Thyroid gland (tissue), 4 donors: Measurements from ENCODE around the gene ACAA2. TPM values are rescaled to one million over a fixed set of nuclear protein-coding genes. Genes with fewer than 3 reads are reported as not detected.

Experiments
- DNase-seq, 2 donors: peaks; one replicate each; pipeline ENCODE4 v3.0.0-alpha.2; 2019
- H3K27ac ChIP-seq, 3 donors: fragments of 200-600 bp; sonication (generic); 1 replicate in 2 of 3; 2 replicates in 1 of 3; pipeline ENCODE4 v1.5.1; 2016 to 2019; ENCODE audit warnings: mild to moderate bottlenecking in 1 of 3, moderate library complexity in 1 of 3
- H3K27me3 ChIP-seq: fragments of 200-600 bp; sonication (generic); one replicate; pipeline ENCODE4 v1.5.1; 2019
- H3K36me3 ChIP-seq, 2 donors: fragments of 200-600 bp; sonication (generic); one replicate each; pipeline ENCODE4 v1.5.1; 2016 to 2019
- H3K4me1 ChIP-seq, 2 donors: fragments of 200-600 bp; sonication (generic); one replicate each; pipeline ENCODE4 v1.5.1; 2017 to 2019
- H3K4me3 ChIP-seq, 3 donors: fragments of 200-600 bp; sonication (generic); replicated peaks in 1 of 3; 1 replicate in 2 of 3; 2 replicates in 1 of 3; pipeline ENCODE4 v1.5.1; 2016; ENCODE audit warnings: mild to moderate bottlenecking in 1 of 3
- H3K9me3 ChIP-seq: fragments of 200-600 bp; sonication (generic); one replicate; pipeline ENCODE4 v1.5.1; 2017
- CTCF ChIP-seq, 6 experiments: fragments of 200-600 bp in 3 of 6; fragments of 450-650 bp in 3 of 6; sonication (generic) in 3 of 6; IDR thresholded peaks; one replicate each; pipeline ENCODE4 v1.5.1; 2016 to 2019; ENCODE audit warnings: antibody characterized with exemption in 6 of 6, mild to moderate bottlenecking in 2 of 6, inconsistent platforms in 1 of 6, moderate library complexity in 1 of 6
- POLR2A ChIP-seq, 2 donors: fragments of 450-650 bp; IDR thresholded peaks; one replicate each; pipeline ENCODE4 v1.6.1; 2017; ENCODE audit warnings: antibody characterized with exemption in 2 of 2, mild to moderate bottlenecking in 2 of 2, moderate library complexity in 1 of 2
- WGBS, 2 donors: methylation state at CpG; one replicate each; pipeline ENCODE4 v1.1.5; 2017; 5-methylcytosine and 5-hydroxymethylcytosine counted together
- intact Hi-C: fragments of 100-400 bp; cut with DNase I; formaldehyde crosslinking; loops from one replicate; pipeline ENCODE4 v1.15.1; 2023
- total RNA-seq, 4 donors: library from RNA; depleted of rRNA; stranded (reverse); fragments of >200 nt; gene quantifications; one replicate each; pipeline ENCODE4 v1.2.3, GENCODE V29; 2016

The ACAA2 gene
- total RNA-seq, 4 donors from 2014 or later, result 50.8 to 157 (median 108) TPM

- no peaks in the 10 kb centered on the region for H3K36me3 ChIP-seq
- H3K4me3 ChIP-seq, result no peak overlapping the region
- H3K27ac ChIP-seq, result peak overlapping the region in 1 of 3 donors; percentile 25
- no peaks in the 10 kb centered on the region for H3K27me3 ChIP-seq
- no peaks in the 10 kb centered on the region for H3K9me3 ChIP-seq
- whole genome bisulfite sequencing, 2 donors, result 56 to 57% methylated on average over 6 of the region's 6 CpGs
- TF ChIP-seq POLR2A (IDR thresholded peaks at IDR 0.05), result no peak
- peak in 1 of 6 experiments; percentile 11 for TF ChIP-seq CTCF (IDR thresholded peaks at IDR 0.05)
- H3K4me1 ChIP-seq, result peaks cover 0 to 5% of the 10 kb centered on the region in 2 donors
- no peak for DNase-seq
- intact Hi-C loops, result loop anchor here (5.0 to 10.0 kb wide), 3 partner anchors 74 to 347 kb away; partner anchors contain the start of gene LIPG
These were observed 45.7 kb upstream of the ACAA2 start for GRCh38 chr18:49859021-49859359.

GRCh38 chr18:49858309-49859020 lies 45.1 kb upstream of the ACAA2 start:
- DNase-seq, result peak; percentile 74 to 82
- Histone ChIP-seq H3K9me3 (no peaks in the 10 kb centered on the region), H3K4me3 (no peak overlapping the region), H3K27ac (peak overlapping the region in 1 of 3 donors; percentile 27), H3K4me1 (peaks cover 0 to 5% of the 10 kb centered on the region in 2 donors), H3K36me3 (no peaks in the 10 kb centered on the region), H3K27me3 (no peaks in the 10 kb centered on the region)
- 54 to 57% methylated on average over 9 to 11 of the region's 11 CpGs for WGBS, 2 donors
- TF ChIP-seq POLR2A (IDR thresholded peaks at IDR 0.05), result no peak
- peak; percentile 79 to 92 (median 88) for TF ChIP-seq CTCF (IDR thresholded peaks at IDR 0.05)
- intact Hi-C loops, result loop anchor here (5.0 to 10.0 kb wide), 3 partner anchors 74 to 346 kb away; partner anchors contain the start of gene LIPG

GRCh38 chr18:49857708-49858107 lies 44.4 kb upstream of the ACAA2 start:
- 71 to 96% methylated on average over 2 to 3 of the region's 3 CpGs for WGBS, 2 donors
- Histone ChIP-seq H3K36me3 (no peaks in the 10 kb centered on the region), H3K9me3 (no peaks in the 10 kb centered on the region), H3K27ac (no peak overlapping the region), H3K27me3 (no peaks in the 10 kb centered on the region), H3K4me1 (peaks cover 0 to 5% of the 10 kb centered on the region in 2 donors), H3K4me3 (no peak overlapping the region)
- no peak for TF ChIP-seq POLR2A (IDR thresholded peaks at IDR 0.05)
- TF ChIP-seq CTCF (IDR thresholded peaks at IDR 0.05), result no peak
- intact Hi-C loops, result loop anchor here (5.0 to 10.0 kb wide), 3 partner anchors 73 to 345 kb away; partner anchors contain the start of gene LIPG
- DNase-seq, result no peak

GRCh38 chr18:49856496-49856895 lies 43.2 kb upstream of the ACAA2 start:
- Histone ChIP-seq H3K36me3 (no peaks in the 10 kb centered on the region), H3K4me1 (peaks cover 0 to 5% of the 10 kb centered on the region in 2 donors), H3K27ac (no peak overlapping the region), H3K27me3 (no peaks in the 10 kb centered on the region), H3K4me3 (no peak overlapping the region), H3K9me3 (no peaks in the 10 kb centered on the region)
- no peak for DNase-seq
- intact Hi-C loops, result loop anchor here (5.0 to 10.0 kb wide), 3 partner anchors 72 to 344 kb away; partner anchors contain the start of gene LIPG
- 88 to 95% methylated on average over 6 of the region's 6 CpGs for WGBS, 2 donors
- TF ChIP-seq CTCF (IDR thresholded peaks at IDR 0.05) (no peak), POLR2A (IDR thresholded peaks at IDR 0.05) (no peak)
